Medulla oblongata (tissue), 1 donor: ENCODE results near the gene XRCC5.

Experiments
- DNase-seq: peaks from one replicate; pipeline ENCODE4 v3.0.0-alpha.2; 2015; ENCODE audit errors: extremely low spot score

XRCC5 gene

DNA sequence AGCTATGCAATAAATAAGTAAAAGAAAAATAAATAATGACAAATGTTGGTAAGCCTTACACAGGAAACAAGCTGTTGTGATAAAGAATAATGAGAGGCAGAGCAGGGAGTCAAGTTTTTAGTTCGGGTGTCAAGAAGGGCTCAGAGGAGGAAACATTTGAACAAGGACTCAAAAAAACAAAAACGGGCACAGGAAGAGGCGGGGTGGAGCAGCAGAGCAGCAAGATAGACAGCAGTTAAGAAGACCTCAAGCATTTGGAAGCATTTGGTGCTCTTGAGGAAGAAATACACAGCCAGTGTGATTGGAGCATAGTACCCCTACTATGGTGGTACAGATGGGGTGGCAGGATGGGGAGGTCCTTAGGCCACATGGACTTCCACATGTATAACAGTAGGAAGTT is 24.6 kb upstream of the XRCC5 start:
- DNase-seq, result no peak

DNA sequence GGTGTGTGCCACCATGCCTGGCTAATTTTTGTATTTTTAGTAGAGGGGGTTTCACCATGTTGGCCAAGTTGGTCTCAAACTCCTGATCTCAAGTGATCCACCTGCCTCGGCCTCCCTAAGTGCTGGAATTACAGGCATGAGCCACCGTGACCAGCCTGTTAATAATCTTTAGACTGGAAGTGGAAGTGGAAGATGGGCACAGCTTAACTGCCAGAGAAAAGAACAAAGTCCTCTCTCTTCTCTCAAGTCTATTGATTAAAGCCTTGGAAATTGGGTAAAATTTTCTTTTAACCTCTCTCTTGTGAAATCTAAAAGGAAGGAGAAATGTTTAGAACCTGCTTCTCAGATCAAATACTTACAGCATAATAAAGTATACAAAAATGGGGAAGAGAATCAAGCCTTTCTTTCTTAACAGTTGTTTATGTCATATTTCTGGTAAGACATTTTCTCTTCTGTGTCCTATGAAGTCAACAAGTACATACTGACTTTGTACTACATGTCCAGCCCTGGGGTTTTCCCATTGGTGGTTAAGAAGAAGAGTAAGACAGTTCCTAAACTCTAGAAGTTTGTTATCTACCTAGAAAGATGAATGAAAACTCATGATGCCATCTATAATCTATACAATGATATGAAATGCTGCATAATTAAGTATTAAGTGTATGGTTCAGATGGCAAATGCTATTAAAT is 22.8 kb upstream of the XRCC5 start:
- no peak for DNase-seq

GRCh38 chr2:216090369-216090786 is 18.8 kb upstream of the XRCC5 start:
- DNase-seq, result no peak

- no peak for DNase-seq
Measured at GRCh38 chr2:216092646-216093045, 16.5 kb upstream of the XRCC5 start.

- DNase-seq, result no peak
Measured at GRCh38 chr2:216094701-216095100, 14.4 kb upstream of the XRCC5 start.

DNA sequence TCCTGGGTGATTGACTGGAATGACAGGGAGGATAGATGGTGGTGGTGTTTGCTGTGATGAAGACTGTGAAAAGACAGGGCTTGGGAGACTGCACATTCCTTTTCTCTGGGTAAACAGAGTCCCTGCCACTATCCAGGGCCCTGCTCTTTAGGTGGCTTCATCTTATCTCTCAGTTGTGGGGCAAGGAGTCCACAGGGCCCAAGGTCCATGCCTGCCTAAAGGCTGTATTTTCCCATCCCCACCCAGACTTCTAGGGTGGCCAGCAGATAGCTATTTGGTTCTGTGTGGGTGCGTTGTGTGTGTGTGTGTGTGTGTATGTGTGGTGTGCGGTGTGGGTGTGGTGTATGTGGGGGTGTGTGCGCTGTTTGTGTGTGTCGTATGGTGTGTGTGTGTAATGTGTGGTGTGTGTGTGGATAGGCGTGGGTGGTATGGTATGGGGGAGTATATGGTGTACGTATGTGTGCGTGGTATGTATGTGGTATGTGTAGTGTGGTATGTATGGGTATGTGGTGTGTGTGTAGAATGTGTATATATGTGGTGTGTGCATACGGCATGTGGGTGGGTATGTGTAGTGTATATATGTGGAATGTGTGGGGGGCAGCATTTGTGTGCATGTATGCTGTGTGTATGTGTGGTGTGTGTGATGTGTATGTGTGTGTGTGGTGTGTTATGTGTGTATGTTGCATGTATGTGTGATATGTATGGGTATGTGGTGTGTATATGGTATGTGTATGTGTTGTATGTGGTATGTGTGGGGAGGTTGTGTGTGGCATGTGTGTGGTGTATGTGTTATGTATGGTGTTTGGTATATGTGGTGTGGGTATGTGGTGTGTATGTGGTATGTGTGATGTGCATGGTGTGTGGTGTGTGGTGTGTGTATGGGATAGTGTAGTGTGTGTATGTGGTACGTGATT is 10.5 kb upstream of the XRCC5 start:
- no peak for DNase-seq

DNA sequence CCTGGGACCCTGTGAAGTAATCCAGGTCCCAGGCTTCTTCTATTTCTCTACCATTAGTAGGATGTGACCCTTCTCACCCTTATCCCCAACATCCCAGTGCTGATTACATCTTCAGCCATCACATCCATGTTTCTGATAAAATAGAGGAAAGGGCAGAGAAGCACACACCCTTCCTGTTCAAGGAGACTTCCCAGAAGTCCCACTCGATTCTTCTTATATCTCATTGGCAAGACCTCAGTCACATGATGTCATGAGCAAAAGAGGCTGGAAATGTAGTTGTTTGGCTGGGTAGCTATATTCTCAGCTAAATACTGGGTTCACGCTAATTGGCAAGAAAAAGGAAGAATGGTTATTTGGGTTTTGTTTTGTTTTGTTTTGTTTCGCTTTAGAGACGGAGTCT is 8.0 kb upstream of the XRCC5 start:
- DNase-seq, result no peak

- no peak for DNase-seq
Measured at GRCh38 chr2:216103213-216103612, 5.9 kb upstream of the XRCC5 start.

DNA sequence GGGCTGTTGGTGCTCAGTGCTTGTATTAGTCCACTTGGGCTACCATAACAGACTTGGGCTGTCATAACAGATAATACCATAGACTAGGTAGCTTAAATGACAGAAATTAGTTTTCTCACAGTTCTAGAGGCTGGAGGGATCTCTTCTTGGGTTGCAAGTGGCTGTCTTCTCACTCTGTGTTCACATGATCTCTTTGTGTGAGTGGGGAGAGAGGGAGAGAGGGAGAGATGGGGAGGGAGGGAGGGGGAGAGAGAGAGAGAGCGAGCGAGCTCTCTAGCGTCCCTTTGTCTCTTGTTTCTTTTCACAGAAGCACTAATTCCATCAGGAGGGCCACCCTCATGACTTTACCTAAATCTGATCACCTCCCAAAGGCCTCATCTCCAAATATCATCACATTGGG is 4.5 kb upstream of the XRCC5 start:
- no peak for DNase-seq

GRCh38 chr2:216107320-216107719 is 1.8 kb upstream of the XRCC5 start:
- no peak for DNase-seq

DNA sequence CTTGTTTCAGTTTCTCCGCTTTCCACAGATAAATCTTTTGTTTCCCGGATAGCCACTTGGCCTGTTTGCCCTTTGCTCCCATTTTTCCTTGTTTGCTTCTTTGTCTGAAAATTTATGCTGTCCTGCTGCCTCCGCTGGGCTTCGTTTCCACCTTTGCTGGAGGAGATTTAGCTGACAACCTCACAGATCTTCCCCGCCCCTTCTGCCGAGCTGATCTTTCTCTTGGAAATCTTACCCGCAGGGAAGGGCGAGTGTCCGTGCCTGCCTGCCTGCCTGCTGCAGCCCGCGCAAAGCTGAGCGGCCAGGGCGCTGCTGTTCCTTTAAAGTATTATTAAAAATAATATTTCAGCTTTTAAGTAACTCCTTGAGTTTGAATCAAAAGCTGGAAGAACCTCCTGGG is 1.4 kb upstream of the XRCC5 start:
- DNase-seq, result no peak

GRCh38 chr2:216108310-216108966 is 710 bp upstream of the XRCC5 start:
- no peak for DNase-seq

DNA sequence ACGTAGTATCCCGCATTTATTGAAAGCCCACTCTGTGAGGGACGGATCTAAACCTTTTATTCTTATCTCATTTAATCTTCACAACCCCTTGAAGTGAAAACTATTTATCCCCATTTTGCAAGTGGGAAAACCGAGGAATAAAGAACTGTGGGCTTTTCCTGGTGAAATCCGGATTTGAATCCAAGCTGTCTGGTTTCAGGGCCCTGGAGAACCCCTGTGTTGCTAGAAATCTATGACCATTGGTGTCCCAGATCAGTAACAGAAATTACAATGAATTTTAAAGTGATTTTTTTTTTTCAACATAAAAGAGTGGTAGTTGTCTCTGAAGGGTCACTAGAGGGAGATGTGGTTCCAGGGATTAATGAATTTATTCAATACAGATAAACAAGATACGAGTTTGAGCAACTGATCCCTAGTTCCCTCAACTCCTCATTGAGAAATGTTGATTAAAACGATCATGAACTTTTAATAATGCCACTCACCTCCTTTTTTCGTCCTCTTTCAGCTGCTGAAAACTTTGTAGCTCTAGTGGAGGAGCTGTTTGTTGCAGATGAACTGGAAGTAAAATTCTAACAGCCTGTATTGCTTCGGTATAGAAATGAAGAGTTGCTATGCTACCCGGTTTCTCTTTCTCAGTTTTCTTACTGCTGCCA is 940 bp downstream of the XRCC5 start:
- peak; percentile 40 for DNase-seq

- DNase-seq, result no peak
Measured at GRCh38 chr2:216110620-216111019, 1.5 kb downstream of the XRCC5 start.

DNA sequence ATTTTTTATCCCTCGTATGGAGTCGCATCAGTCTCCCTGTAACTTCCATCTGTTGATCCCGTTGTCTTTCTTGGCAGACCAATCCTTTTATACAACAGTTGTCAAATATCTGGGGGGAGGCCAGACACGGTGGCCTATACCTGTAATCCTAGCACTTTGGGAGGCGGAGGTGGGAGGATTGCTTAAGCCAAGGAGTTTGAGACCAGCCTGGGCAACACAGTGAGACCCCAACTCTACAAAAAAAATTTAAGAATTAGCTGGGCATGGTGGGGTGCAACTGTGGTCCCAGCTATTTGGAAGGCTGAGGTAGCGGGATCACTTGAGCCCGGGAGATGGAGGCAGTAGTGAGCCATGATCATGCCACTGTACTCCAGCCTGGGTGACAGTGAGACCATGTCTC is 2.0 kb downstream of the XRCC5 start:
- DNase-seq, result no peak

GRCh38 chr2:216112926-216113325 is 3.8 kb downstream of the XRCC5 start:
- no peak for DNase-seq

- DNase-seq, result no peak
Measured at GRCh38 chr2:216113572-216113971, 4.4 kb downstream of the XRCC5 start.

DNA sequence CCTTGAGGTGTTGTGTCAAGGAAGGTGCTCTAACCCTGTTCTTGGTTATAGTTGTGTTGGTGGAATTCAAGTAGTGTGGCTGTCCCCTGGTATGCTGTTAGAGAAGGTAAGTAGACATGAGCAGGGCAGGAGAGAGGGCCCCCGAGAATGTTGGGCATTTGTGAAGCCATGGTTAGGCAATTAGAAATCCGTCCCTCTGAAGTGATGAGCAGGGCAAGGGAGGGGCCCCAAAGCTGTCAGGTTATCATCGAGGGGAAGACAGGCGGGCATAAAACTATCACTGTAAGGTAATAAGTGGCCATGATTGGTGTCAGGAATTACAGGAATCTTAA is 5.2 kb downstream of the XRCC5 start:
- DNase-seq, result no peak

DNA sequence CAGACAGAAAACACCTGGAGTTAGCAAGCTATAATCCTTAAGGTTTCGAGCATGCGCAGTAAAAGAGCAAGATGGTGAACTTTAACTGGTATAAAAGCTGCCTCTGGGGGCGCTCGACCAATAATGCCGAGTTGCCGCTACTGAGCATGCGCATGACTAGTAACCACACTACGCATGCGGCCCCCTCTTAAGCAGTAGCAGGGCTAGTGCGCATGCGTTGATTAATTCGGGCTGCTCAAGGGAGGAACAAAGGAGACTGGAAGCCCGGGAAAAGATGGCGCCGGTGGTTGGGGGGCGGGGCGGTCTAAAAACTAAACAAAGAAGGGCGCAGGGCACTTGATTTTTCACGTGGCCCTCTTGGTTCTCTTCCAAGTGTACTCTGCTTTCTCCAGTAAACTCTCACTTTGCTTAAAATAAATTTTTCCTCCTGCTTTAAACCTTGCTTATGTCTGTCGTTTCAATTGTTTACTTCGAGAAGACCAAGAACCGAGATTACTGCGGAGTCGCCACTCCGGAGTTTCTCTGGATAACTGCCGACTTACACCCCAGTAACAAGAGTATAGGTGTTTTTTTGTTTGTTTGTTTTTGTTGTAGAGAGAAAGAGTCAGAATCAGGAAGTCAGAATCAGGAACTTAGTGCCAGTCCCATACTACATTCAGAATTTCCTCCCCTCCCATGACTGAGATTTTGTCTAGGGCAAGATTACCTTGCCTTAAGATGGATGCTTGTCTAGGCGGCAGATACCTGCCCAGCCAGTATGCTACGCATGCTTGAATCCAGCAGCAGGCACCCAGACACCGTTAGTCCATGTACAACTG is 5.8 kb downstream of the XRCC5 start:
- DNase-seq, result peak; percentile 99

DNA sequence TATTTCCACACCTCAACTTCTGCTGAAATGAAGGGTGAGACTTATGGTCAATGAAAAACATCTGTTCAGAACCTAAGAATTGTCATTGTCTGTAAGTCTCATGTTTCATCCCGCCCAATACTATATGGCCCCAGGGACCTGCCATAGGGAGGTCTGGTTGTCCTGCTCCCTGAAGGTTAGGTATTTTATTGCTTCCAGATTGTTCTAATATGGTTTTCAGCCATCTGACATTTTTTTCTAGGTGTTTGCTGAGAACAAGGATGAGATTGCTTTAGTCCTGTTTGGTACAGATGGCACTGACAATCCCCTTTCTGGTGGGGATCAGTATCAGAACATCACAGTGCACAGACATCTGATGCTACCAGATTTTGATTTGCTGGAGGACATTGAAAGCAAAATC is 7.3 kb downstream of the XRCC5 start:
- no peak for DNase-seq

GRCh38 chr2:216117561-216118340 is 8.6 kb downstream of the XRCC5 start:
- no peak for DNase-seq
